Endothelial cell of umbilical vein (primary cell): Measurements from ENCODE around the gene OGFOD2. TPM values are rescaled to one million over a fixed set of nuclear protein-coding genes. Genes with fewer than 3 reads are reported as not detected.

Experiments
- BruUV-seq: library from RNA; stranded (reverse); fragments of 400-500 nt; replicated peaks from 2 replicates; lab custom pipeline; 2021; lab: Mats Ljungman, UMichigan
- CTCF ChIA-PET: fragments of 300-600, 350-600 bp; sonication (Branson Sonifier 250); formaldehyde crosslinking; loops from one replicate; lab custom pipeline; 2021; ENCODE audit warnings: antibody characterized with exemption, inconsistent platforms; lab: Charles Lee
- POLR2A ChIA-PET: fragments of 300-600, 350-600 bp; sonication (Branson Sonifier 250); formaldehyde crosslinking; loops from one replicate; lab custom pipeline; 2021; ENCODE audit warnings: antibody characterized with exemption, inconsistent platforms; lab: Charles Lee
- DNase-seq: peaks from one replicate; pipeline ENCODE4 v3.0.0-alpha.2; 2011; ENCODE audit warnings: low read depth, low spot score
- FAIRE-seq: peaks from 2 replicates; lab custom pipeline; 2011; peaks lifted over from hg19 to GRCh38; lab: Jason Lieb, UNC
- H2AFZ ChIP-seq: 2 replicates; pipeline ENCODE4 v1.6.0; 2012; ENCODE audit warnings: low read depth, low read length, control low read depth, inconsistent platforms
- H3K27ac ChIP-seq: 2 replicates; pipeline ENCODE4 v1.5.1; 2011; ENCODE audit warnings: low read depth, mild to moderate bottlenecking, control low read depth, low read length, moderate library complexity; ENCODE audit not compliant: insufficient read depth
- H3K27me3 ChIP-seq, 2 experiments: 2 replicates each; pipeline versions ENCODE4 v1.6.0 to v1.6.1; 2011; ENCODE audit warnings: low read length in 2 of 2, mixed read lengths in 1 of 2; ENCODE audit not compliant: control insufficient read depth in 2 of 2, insufficient read depth in 2 of 2
- H3K36me3 ChIP-seq, 2 experiments: 2 replicates in 1 of 2; 3 replicates in 1 of 2; pipeline ENCODE4 v1.5.1; 2011; ENCODE audit warnings: low read length in 2 of 2, mild to moderate bottlenecking in 1 of 2, moderate library complexity in 1 of 2; ENCODE audit not compliant: control insufficient read depth in 2 of 2, insufficient read depth in 2 of 2; ENCODE audit errors: extremely low read depth in 1 of 2
- H3K4me1 ChIP-seq: 3 replicates; pipeline ENCODE4 v1.5.1; 2011; ENCODE audit warnings: mild to moderate bottlenecking, low read length; ENCODE audit not compliant: control insufficient read depth, insufficient read depth; ENCODE audit errors: extremely low read depth
- H3K4me2 ChIP-seq: 2 replicates; pipeline ENCODE4 v1.6.1; 2011; ENCODE audit warnings: low read length, control low read depth, mixed read lengths; ENCODE audit not compliant: insufficient read depth
- H3K4me3 ChIP-seq, 3 experiments: fragments of 200-600 bp in 1 of 3; sonication (generic), shearing (Covaris generic) in 1 of 3; replicated peaks in 1 of 3; 2 replicates each; pipeline ENCODE4 v1.5.1; 2011 to 2016; ENCODE audit warnings: control low read depth in 3 of 3, low read length in 3 of 3, mild to moderate bottlenecking in 2 of 3, inconsistent platforms in 1 of 3, low read depth in 1 of 3, moderate library complexity in 1 of 3; ENCODE audit not compliant: insufficient read depth in 1 of 3
- H3K79me2 ChIP-seq: 2 replicates; pipeline ENCODE4 v1.6.0; 2012; ENCODE audit warnings: low read length, inconsistent platforms; ENCODE audit not compliant: control insufficient read depth, insufficient read depth
- H3K9ac ChIP-seq: replicated peaks from 2 replicates; pipeline ENCODE3; 2011; ENCODE audit warnings: low read length, control low read depth; ENCODE audit not compliant: insufficient read depth; ENCODE audit errors: extremely low read depth
- H3K9me1 ChIP-seq: replicated peaks from 3 replicates; pipeline ENCODE4 v1.6.0; 2011; ENCODE audit warnings: mild to moderate bottlenecking, low read length; ENCODE audit not compliant: control insufficient read depth, insufficient read depth; ENCODE audit errors: extremely low read depth
- H3K9me3 ChIP-seq: replicated peaks from 2 replicates; pipeline ENCODE4 v1.5.1; 2012; ENCODE audit warnings: low read length, inconsistent platforms; ENCODE audit not compliant: control insufficient read depth, insufficient read depth
- H4K20me1 ChIP-seq: replicated peaks from 2 replicates; pipeline ENCODE3; 2011; ENCODE audit warnings: mild to moderate bottlenecking, low read length; ENCODE audit not compliant: control insufficient read depth, insufficient read depth; ENCODE audit errors: extremely low read depth
- EZH2 ChIP-seq: IDR thresholded peaks from 2 replicates; pipeline ENCODE4 v1.6.1; 2012; ENCODE audit warnings: borderline replicate concordance, low read depth, mild to moderate bottlenecking, moderate library complexity, low read length, inconsistent platforms; ENCODE audit not compliant: severe bottlenecking
- FOS ChIP-seq: IDR thresholded peaks from 2 replicates; pipeline ENCODE4 v1.6.1; 2011; ENCODE audit warnings: mild to moderate bottlenecking, low read length, moderate library complexity, borderline replicate concordance; ENCODE audit not compliant: insufficient read depth
- GATA2 ChIP-seq: IDR thresholded peaks from 2 replicates; pipeline ENCODE4 v1.7.0; 2011; ENCODE audit warnings: low read depth, mild to moderate bottlenecking, moderate library complexity, mixed read lengths, low read length; ENCODE audit not compliant: insufficient read length, insufficient read depth
- JUN ChIP-seq: IDR thresholded peaks from 2 replicates; pipeline ENCODE4 v1.6.1; 2011; ENCODE audit warnings: borderline replicate concordance, low read depth; ENCODE audit not compliant: insufficient read length, insufficient read depth
- MYC ChIP-seq: IDR thresholded peaks from one replicate; pipeline ENCODE4 v1.6.1; 2011; ENCODE audit warnings: mild to moderate bottlenecking, low read depth, low read length
- POLR2A ChIP-seq: IDR thresholded peaks from 2 replicates; pipeline ENCODE4 v1.6.1; 2012; ENCODE audit warnings: low read depth, mild to moderate bottlenecking, control low read depth, low read length
- POLR2AphosphoS5 ChIP-seq: IDR thresholded peaks from 2 replicates; pipeline ENCODE4 v1.6.1; 2012; ENCODE audit warnings: low read depth, mild to moderate bottlenecking, control low read depth, low read length, moderate library complexity; ENCODE audit not compliant: insufficient read depth
- dilution Hi-C: fragments of 300-500 bp; cut with MboI; formaldehyde crosslinking; loops from one replicate; pipeline ENCODE4 v1.15.0; 2019; ENCODE audit warnings: low sequenced_read_pairs; ENCODE audit not compliant: extremely low pct_ligation_motif_present
- intact Hi-C: fragments of 100-400 bp; cut with micrococcal nuclease; formaldehyde crosslinking; loops from one replicate; pipeline ENCODE4 v1.10.0; 2022
- polyA plus RNA-seq, 4 experiments: library from polyadenylated mRNA; depleted of rRNA in 3 of 4; stranded (reverse) in 3 of 4; unstranded in 1 of 4; fragments of >200 nt; gene quantifications; 2 replicates each; pipeline versions ENCODE4 v1.2.1 to v1.2.3, GENCODE V29; 2011 to 2012; ENCODE audit warnings: missing spikeins in 1 of 4
- total RNA-seq: library from RNA; stranded (reverse); gene quantifications from 2 replicates; pipeline ENCODE4 v1.2.3, GENCODE V29; 2021
- TF ChIP-seq, protein P1 (sequence below), 2 donors: IDR thresholded peaks; 1 replicate in 1 of 2; 2 replicates in 1 of 2; pipeline ENCODE4 v1.5.1; 2011; ENCODE audit warnings: low read length in 2 of 2, mild to moderate bottlenecking in 2 of 2, moderate library complexity in 2 of 2, control low read depth in 1 of 2, inconsistent platforms in 1 of 2, low read depth in 1 of 2; ENCODE audit not compliant: insufficient read depth in 1 of 2; ENCODE audit errors: extremely low read depth in 1 of 2
- TF ChIP-seq, protein P2 (sequence below): IDR thresholded peaks from 2 replicates; pipeline ENCODE4 v1.6.1; 2011; ENCODE audit not compliant: insufficient read depth, insufficient read length

The OGFOD2 gene
- total and polyA plus RNA-seq, 2 donors (not counting 3 experiments of a cell fraction or from before 2014, with no cell fraction given) = 16.8 to 24.1 TPM

DNA sequence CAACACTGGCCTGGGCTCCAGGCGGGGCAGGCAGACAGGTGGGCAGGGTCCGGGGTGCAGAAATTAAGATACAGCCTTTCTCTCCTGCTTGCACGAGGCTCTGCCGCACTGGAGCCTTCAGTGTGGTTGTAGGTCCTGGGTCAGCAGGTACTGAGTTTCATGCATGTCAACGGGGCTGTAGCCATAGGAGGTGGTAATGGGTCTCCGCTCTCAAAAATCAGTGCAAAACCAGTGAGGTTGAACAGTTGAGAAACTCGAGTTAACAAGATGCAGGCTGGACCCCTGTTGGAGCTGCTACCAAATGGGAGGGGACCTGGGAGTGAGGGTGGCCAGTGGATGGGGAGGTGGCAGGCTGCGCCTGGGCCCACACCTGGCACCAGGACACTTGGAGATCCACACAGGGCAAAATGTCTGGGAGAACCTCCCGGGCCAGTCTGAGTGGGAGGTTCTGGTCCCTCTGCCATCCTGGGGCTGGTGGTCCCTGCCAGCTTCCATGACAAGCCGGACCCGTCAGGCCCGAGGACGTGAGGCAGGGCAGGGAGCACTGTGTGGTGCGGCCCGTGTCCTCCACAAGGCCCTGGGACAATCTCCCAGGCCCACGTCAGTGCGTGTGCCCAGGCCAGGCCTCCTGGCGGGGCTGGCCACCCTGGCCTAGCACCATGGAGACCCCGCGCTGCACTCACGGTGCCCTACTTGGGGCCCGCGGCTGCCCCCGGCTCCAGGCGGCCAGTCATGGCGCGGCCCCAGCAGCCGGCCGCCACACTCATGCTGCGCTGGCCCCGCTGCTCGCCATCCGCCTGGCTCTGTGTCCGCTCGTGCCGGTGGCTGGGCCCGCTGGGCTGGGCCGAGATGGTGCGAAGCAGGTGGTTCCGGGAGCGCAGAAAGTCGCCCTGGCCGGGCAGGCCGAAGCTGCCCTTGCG is 10.6 kb downstream of the OGFOD2 start:
- Histone ChIP-seq H3K4me2 (no peak overlapping the region), H3K9ac (no peak overlapping the region), H3K36me3 (peaks cover 0 to 10% of the 10 kb centered on the region in 2 experiments), H4K20me1 (no peaks in the 10 kb centered on the region), H3K4me3 (no peak overlapping the region), H3K9me1 (no peaks in the 10 kb centered on the region), H3K9me3 (no peaks in the 10 kb centered on the region), H3K27ac (no peak overlapping the region), H2AFZ (no peak overlapping the region), H3K27me3 (no peaks in the 10 kb centered on the region), H3K4me1 (peaks cover 27% of the 10 kb centered on the region), H3K79me2 (peaks cover 23% of the 10 kb centered on the region)
- intact Hi-C loops = no loop called here
- BruUV-seq = no TSS peak
- TF ChIP-seq, protein P1, sequence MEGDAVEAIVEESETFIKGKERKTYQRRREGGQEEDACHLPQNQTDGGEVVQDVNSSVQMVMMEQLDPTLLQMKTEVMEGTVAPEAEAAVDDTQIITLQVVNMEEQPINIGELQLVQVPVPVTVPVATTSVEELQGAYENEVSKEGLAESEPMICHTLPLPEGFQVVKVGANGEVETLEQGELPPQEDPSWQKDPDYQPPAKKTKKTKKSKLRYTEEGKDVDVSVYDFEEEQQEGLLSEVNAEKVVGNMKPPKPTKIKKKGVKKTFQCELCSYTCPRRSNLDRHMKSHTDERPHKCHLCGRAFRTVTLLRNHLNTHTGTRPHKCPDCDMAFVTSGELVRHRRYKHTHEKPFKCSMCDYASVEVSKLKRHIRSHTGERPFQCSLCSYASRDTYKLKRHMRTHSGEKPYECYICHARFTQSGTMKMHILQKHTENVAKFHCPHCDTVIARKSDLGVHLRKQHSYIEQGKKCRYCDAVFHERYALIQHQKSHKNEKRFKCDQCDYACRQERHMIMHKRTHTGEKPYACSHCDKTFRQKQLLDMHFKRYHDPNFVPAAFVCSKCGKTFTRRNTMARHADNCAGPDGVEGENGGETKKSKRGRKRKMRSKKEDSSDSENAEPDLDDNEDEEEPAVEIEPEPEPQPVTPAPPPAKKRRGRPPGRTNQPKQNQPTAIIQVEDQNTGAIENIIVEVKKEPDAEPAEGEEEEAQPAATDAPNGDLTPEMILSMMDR (IDR thresholded peaks at IDR 0.05; ENCODE audit: extremely low read depth in 1 of 2, insufficient read depth in 1 of 2, low read depth in 1 of 2, low read length in 2 of 2) = no peak
- FAIRE-seq (no peak), DNase-seq (no peak)
- dilution Hi-C loops = no loop called here
- ChIA-PET CTCF (interaction anchor here (2.9 kb wide), 1 partner anchor 253 kb away, joined by 21 read pairs; no protein-coding TSS in a partner anchor), POLR2A (no interaction called here)

DNA sequence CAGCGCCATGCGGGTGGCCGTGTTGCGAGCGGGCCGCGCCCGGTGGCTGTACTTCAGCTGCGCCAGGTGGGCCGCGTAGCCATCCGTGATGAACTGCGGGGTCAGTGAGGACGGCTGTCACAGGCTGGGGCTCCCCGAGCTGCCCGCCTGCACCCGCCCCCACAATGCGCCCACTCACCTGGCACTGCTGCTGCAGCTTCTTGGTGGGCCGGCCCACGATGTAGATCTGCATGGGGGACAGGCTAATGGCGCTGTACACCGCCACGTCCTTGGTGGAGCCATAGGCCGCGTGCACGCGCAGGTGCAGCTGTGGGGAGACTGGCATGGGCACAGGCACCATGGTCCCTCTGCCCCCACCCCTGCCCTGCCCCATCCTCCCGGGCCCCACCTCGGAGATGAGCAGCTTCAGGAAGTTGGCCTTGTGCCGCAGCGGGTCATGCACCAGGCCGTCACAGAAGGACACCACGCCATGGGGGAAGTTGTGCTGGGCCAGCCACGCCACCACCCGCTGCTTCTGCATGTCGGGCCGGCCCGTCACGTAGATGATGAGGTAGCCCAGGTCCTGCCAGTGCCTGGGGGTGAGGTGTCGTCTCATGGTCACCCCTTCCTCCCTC is 11.3 kb downstream of the OGFOD2 start:
- no peak overlapping the region for H3K9ac ChIP-seq
- FAIRE-seq (no peak), DNase-seq (no peak)
- dilution Hi-C loops = no loop called here
- intact Hi-C loops = no loop called here
- TF ChIP-seq FOS (no peak), EZH2 (no peak), POLR2AphosphoS5 (no peak), GATA2 (no peak), JUN (no peak), POLR2A (no peak), MYC (no peak)
- TF ChIP-seq, protein P2, sequence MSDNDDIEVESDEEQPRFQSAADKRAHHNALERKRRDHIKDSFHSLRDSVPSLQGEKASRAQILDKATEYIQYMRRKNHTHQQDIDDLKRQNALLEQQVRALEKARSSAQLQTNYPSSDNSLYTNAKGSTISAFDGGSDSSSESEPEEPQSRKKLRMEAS = no peak
- TF ChIP-seq, protein P1 (IDR thresholded peaks at IDR 0.05; ENCODE audit: extremely low read depth in 1 of 2, insufficient read depth in 1 of 2, low read depth in 1 of 2, low read length in 2 of 2) = no peak
- peaks cover 17% of the 10 kb centered on the region for H3K79me2 ChIP-seq
- ChIA-PET POLR2A (no interaction called here), CTCF (no interaction called here)
- no peak overlapping the region for H3K4me3 ChIP-seq
- no peaks in the 10 kb centered on the region for H4K20me1 ChIP-seq
- H3K4me2 ChIP-seq = no peak overlapping the region
- no peak overlapping the region for H2AFZ ChIP-seq
- H3K36me3 ChIP-seq = peaks cover 0 to 10% of the 10 kb centered on the region in 2 experiments
- no TSS peak for BruUV-seq
- peaks cover 27% of the 10 kb centered on the region for H3K4me1 ChIP-seq
- no peaks in the 10 kb centered on the region for H3K27me3 ChIP-seq
- H3K27ac ChIP-seq = no peak overlapping the region
- H3K9me1 ChIP-seq = no peaks in the 10 kb centered on the region
- no peaks in the 10 kb centered on the region for H3K9me3 ChIP-seq
